Left cardiac atrium (tissue), 4 donors: Measurements from ENCODE around the gene CCDC6. TPM values are rescaled to one million over a fixed set of nuclear protein-coding genes. Genes with fewer than 3 reads are reported as not detected.
A peak's percentile ranks its signal among the peaks of the same experiment; 100 is the strongest.
"Not testable (repeated sequence)": the region's sequence is repeated elsewhere in the genome, so short reads cannot be mapped to it uniquely, and the experiment has no call there.

Experiments
- ATAC-seq, 2 donors: fragments of 200-7000 bp; cut with Tn5 transposase; one replicate each; pipeline ENCODE4 v1.9.1; 2020; ENCODE audit warnings: mild to moderate bottlenecking in 2 of 2, moderate library complexity in 2 of 2
- DNase-seq: peaks from one replicate; pipeline ENCODE4 v3.0.0-alpha.2; 2020
- intact Hi-C, 2 donors: fragments of 100-400 bp; cut with DNase I; formaldehyde crosslinking; loops; one replicate each; pipeline versions ENCODE4 v1.14.1 to v1.15.1; 2022 to 2023
- long read RNA-seq: library from polyadenylated mRNA; unstranded; transcript quantifications from one replicate; pipeline ENCODE4 v2.0.0, GENCODE V29; 2021
- total RNA-seq, 2 donors: library from RNA; stranded (reverse); fragmentation: NEBNext Ultra II Directional; extraction: Animal tissue kit (Norgen Biotek cat#: 25700); gene quantifications; one replicate each; pipeline ENCODE4 v1.2.1, GENCODE V29; 2021
- donor health status: DM: no; HTN: yes; CAD: no.
- donor health status: DM: no; HTN: yes; CAD: no; lungs with severe emphysema.
- donor health status: DM: yes; HTN: yes; CAD: no.
- donor health status: Dilated cardiomyopathy.

CCDC6 gene
- 10 to 100 TPM; 21.0 to 24.3 TPM for total RNA-seq
- long read RNA-seq, full-length matches to known transcripts: 6 of 12 reads
- long read RNA-seq, partial matches to known transcripts: 3 of 12 reads
- long read RNA-seq, other reads (novel, unspliced or antisense): 3 of 12 reads

DNA sequence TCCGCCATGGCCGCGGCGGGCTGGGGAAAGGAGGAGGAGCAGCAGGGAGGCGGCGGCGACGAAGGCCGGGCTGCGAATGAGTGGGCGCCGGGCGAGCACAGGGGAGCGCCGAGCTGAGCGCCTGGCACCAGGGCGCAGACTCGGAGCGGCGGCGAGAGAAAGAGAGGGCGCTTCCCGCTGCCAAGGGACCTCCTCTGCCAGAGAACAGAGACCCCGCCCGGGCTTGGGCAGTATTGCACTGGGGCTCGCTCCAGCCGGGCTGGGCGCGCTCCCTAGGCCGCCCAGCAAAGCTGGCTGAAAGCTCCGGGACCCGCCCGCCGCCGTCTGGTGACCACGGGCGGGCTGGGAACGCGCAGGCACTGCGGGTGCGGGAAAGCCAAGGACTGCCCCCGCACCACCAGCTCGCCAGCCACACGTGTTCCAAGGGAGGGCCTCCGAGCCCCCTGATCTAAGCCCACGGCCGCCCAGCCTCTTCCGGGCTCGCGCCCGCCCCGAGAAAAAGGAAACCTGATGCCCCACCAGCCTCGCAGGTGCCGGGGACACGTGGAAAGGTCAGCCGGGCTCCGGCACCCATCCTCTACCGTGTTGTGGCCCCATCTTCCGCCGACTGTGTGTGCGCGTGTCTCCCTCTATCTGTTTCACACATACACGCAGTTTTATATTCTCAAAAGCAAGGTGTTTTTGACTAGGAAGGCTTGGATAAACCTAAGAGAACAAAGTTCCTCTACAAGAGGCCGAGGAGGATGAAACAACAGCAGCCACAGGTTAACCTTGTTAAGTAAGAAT, at the start of gene CCDC6:
TSS of gene CCDC6 (minus strand) at position 140 of the 786 bp plus-strand sequence. CDS start at position 8, 132 bp downstream.
- ATAC-seq (peak; percentile 96), DNase-seq (peak; percentile 96)
- intact Hi-C loops: loop anchor here in 1 of 2 donors (5.0 kb wide), 2 partner anchors 39 to 279 kb away; no protein-coding TSS in a partner anchor

DNA sequence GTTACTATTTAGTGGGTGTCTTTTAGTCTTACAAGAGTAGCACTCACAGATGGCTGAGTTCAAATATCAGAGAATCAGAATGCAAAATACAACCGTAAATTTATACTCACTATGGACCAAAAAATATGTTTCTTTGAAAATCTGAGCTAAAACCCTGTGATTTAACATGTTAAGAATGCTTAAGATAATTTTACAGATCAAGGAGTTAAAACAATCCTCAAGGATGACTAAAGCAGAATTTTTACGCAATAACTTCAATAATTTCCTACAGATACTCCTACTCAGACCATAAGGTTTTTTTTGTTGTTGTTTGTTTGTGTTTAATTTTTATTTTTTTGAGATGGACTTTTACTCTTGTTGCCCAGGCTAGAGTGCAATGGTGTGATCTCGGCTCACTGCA, 47.9 kb upstream of the CCDC6 start:
- no peak for ATAC-seq
- no peak for DNase-seq
- intact Hi-C loops: no loop called here

DNA sequence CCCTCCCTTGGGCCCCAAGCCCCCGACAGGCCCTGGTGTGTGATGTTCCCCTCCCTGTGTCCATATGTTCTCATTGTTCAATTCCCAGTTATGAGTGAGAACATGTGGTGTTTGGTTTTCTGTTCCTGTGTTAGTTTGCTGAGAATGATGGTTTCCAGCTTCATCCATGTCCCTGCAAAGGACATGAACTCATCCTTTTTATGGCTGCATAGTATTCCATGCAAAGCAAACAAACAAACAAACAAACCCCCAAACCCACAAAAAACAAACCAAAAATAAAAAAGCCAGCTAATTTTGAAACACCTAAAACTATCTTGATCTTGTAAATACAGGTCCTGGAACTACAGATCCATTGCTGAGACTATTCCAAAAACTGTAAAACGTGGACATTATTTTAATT, 47.4 kb upstream of the CCDC6 start:
- intact Hi-C loops, ATAC-seq, DNase-seq: not testable (repeated sequence)

DNA sequence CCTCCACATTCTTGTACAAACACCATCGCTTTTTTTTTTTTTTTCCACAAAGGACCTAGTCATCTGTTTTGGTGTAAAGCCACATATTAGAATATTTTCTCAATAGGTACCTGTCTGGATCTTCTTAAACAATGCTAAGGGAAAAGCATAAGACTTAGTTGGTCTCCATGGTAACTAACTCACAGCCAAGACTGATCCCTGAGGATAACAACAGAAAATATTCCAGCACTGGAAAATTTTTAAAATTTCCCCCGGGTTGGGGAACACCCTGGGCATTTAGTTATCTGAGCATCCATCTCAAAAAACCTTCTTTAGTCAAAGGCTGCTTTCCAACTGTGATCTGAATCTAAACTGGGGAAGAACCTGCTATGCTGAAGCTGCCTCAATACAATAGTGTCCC, 43.7 kb upstream of the CCDC6 start:
- ATAC-seq (no peak), DNase-seq (no peak)
- intact Hi-C loops: no loop called here

DNA sequence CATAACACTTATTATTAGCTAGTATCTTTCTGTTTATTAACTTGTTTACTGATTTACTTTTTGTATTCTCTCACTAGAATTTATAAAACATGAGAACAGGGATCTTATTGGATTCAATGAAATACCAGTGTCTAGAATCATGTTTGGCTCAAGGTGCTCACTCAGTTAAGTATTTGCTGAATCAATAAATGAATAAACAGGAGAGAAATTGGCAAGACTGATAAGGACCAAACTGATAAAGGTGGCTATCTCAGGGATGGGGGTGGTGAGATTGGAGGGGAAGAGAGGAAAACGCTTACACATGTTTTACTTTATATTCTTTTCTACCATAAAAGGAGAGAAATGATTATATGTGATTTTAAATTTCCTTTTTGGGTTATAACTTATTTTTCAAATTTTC, 43.3 kb upstream of the CCDC6 start:
- no peak for DNase-seq
- no peak for ATAC-seq
- intact Hi-C loops: no loop called here

DNA sequence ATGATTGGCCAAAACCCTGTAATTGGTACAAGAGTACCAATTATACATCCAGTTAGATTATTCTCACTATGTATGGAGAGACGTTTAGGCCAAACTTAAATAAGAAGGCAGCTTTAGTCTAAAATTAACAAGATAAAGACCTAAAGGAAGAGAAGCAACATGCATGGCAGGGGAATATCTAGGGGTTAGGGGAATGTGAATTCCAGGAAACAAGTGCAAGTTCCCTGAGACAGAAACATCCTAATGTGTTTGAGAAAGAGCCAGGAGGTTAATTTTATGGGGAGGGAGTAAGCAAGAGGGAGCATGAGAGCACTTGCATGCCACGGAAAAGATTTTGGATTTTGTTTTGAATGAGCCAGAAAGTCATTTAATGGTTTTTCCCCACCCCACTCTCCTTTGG, 39.6 kb upstream of the CCDC6 start:
- ATAC-seq: no peak
- DNase-seq: no peak
- intact Hi-C loops: no loop called here

DNA sequence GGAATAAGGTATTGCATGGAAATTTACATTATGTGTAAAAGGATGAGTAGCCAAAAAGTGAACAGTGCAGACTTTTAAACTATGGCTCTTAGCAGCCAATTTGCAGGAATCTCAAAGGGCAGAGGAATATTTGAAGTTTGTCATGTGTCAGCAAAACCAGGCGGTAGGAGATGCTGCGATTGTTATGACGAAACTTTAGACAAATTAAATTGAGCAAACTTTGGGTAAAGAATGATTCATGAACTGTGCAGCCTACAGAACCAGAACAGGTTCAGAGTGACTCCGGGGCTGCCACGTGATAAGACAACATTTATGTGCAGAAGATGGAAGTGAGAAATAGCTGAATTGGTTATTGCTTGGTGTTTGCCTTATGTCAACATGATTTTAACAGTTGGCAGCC, 39.2 kb upstream of the CCDC6 start:
- intact Hi-C loops: no loop called here
- ATAC-seq (no peak), DNase-seq (no peak)

DNA sequence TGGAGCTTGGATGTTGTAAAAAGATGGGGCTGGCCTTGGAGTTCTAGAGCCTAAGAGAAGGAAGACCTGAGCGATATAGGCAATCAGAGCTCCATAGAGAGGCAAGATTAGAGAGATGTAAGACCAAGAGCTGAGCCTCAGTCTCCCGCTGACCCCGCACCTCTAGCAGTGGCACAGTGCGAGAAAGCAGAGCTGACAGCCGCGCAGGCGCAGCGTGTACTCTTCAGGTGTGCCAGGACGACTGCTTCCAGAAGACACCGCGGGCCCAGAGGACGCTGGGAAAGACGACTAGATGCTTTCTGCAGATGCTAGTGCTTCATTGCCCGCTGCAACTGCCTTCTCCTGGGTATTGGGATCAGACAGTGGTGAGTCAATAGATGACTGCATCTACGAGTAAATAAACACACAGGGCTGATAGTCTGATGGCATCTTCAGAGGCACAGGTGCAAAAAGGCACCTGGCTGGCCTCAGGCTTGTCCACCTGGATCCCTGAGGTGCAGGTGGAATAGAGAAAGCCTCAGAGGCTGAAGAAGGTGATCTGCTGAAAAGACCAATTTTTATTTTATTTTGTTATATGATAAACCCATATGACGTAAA, 38.1 kb upstream of the CCDC6 start:
- intact Hi-C loops: no loop called here
- ATAC-seq: no peak
- no peak for DNase-seq

DNA sequence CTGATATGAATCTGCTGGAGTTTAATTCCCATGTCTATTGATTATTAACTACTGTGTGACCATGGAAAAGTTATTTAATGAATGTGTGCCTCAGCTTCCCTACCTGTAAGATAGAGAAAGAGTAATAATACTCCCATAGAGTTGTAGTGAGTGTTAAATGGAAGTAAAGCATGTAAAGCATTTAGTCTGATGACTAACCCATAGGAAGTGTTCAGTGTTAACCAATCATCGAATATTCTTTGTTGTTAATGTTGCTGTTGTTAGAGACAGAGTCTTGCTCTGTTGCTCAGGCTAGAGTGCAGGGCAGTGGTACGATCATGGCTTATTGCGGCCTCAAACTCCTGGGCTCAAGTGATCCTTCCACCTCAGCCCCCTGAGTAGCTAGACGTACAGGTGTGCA, 36.2 kb upstream of the CCDC6 start:
- ATAC-seq (no peak), DNase-seq (no peak)
- intact Hi-C loops: no loop called here

DNA sequence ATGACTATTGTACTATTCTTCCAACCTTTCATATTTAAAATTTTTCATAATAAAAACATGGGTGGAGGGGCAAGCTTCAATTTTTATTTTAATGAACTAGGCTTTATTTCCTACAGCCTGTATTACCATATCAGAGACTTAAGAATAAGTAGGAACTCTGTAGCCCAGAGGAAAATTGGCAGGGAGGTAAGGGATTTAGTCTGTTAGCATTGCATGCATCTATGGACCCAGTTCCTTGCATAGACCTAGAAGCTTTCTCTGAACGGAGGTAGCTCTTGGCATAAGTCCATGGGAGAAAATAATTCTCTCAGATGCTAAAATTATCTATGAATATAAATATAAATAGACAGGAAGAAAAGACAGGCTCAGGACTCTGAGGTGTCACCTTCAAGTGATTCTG, 31.4 kb upstream of the CCDC6 start:
- DNase-seq (no peak), ATAC-seq (no peak)
- intact Hi-C loops: no loop called here

DNA sequence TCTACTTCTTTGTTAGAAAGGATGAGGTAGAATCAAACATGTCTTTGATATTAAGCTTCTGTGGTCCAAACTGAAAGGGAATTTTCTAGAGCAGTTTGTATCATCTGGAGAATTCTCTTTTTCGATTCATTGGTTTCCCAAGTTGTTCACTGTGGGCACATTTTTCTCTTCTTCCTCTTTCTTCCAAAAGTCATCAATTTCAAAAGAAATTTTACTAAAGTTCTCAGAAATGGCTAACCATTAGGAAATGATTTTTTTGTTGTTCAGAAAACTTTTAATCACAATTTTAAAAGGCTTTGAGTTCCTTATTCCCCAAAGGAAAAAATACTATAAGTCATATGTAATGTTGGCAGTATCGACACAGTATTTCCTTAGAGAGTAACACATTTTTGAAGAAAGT, 28.3 kb upstream of the CCDC6 start:
- DNase-seq: no peak
- ATAC-seq: no peak
- intact Hi-C loops: no loop called here

DNA sequence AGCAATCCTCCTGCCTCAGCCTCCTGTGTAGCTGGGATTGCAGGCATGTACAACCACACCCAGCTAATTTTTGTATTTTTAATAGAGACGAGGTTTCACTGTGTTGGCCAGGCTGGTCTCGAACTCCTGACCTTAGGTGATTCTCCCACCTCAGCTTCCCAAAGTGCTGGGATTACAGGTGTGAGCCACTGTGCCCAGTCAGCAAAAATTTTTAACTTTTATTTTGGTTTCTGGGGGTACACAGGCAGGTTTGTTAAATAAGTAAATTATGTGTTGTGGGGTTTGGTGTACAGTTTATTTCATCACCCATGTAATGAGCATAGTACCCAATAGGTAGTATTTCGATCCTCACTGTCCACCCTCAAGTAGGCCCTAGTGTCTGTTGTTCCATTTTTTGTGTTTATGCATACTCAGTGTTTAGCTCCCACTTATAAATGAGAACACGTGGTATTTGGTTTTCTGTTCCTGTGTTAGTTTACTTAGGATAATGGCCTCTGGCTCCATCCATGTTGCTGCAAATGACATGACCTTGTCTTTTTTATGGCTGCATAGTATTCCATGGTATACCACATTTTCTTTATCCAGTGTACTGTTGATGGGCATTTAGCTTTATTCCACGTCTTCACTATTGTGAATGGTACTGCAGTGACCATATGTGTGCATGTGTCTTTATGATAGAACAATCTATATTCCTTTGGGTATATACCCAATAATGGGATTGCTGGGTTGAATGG, 24.6 kb upstream of the CCDC6 start:
- intact Hi-C loops, ATAC-seq, DNase-seq: not testable (repeated sequence)

DNA sequence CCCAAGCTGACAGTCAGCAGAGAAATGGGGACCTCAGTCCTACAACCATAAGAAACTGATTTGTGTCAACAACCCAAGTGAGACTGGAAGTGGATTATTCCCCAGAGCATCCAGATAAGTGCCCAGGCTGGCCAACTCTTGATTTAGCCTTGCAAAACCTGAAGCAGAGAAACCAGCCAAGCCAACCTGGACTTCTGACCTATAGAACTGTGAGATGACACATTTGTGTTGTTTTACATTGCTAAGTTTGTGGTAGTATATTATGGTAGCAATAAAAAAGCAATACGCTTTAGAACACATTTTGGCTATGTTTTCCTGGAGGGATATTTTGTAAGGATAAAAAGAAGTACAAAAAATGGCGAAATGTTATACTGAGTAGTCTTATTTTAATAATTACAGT, 19.7 kb upstream of the CCDC6 start:
- no peak for DNase-seq
- intact Hi-C loops: no loop called here
- ATAC-seq: no peak

DNA sequence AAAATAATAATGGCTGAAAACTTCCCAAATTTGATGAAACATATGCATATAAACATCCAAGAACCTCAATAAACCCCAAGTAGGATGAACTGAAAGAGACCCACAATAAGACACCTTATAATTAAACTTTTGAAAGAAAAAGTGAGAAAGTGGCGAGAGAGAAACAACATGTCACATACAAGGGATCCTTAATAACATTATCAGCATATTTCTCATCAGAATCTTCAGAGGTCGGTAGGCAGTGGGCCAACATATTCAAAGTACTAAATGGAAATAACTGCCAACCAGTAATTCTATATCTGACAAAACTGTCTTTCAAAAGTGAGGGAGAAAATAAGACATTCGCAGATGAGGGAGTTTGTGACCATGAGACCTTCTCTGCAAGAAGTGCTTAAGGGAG, 16.6 kb upstream of the CCDC6 start:
- DNase-seq: no peak
- ATAC-seq: no peak
- intact Hi-C loops: no loop called here

DNA sequence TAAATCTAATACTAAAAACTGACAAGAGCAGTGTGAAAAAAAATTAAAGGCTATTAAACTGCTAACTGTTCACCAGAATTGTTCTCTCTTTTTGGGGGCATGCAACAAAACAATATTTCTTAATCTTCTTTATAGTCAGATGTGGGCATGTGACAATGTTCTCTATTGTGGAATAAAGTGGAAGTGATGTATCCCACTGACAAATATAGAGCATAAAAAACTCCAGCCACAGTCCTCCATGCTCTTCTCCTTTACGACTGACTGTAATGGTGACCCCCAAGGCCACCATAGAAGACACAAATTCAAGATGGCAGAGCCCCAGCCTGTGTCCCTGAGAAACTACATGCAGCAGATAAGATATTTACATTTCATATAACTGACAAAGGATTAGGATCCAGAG, 11.6 kb upstream of the CCDC6 start:
- intact Hi-C loops: no loop called here

DNA sequence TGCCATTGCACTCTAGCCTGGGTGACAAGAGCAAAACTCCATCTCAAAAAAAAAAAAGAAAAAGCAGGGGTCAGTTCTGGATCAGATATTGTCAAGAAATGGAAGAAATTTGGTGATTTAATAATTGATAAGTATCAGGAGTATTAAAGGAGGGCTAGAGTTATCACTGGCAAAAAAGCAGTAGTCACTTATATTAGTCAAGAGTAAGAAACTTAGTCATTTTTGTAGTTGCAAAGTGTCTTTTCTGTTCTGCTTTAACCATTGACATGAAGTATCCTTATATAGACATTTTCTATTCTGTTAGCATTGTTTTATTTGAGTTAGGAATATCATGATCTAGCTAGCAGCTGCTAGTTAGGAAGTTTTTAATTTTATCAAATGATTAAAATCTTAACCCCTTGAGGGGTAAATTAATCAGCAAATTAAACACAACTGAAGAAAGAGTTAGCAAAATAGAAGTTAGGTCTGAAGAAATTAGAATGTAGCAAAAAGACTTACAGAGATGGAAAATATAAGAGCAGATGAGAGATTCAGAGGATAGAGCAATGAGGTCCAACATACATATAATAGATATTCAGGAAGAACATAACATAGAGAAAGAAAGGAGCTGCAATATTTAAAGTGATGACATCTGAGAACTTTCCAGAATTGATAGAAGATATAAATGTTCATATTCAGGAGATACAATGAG, 7.3 kb upstream of the CCDC6 start:
- intact Hi-C loops: no loop called here

More for the DNA sequence above, 11.6 kb upstream of the CCDC6 start:
- ATAC-seq: no peak
- DNase-seq: no peak

DNA sequence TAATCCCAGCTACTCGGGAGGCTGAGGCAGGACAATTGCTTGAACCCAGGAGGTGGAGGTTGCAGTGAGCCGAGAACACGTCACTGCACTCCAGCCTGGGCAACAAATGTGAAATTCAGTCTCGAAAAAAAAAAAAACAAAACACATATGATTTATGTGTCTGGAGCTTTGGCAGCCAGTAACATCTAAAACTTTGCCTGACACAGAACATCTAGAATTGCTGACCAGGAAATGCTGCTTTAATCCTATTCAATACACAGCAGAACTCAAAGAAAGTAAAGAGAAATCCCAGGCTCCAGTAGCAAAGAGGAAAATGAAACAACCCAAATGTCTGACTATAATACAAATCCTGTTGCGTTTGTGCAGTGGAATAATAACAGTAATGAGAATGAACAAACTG, 4.5 kb upstream of the CCDC6 start:
- no peak for ATAC-seq

More for the DNA sequence above, 7.3 kb upstream of the CCDC6 start:
- DNase-seq (no peak), ATAC-seq (no peak)

DNA sequence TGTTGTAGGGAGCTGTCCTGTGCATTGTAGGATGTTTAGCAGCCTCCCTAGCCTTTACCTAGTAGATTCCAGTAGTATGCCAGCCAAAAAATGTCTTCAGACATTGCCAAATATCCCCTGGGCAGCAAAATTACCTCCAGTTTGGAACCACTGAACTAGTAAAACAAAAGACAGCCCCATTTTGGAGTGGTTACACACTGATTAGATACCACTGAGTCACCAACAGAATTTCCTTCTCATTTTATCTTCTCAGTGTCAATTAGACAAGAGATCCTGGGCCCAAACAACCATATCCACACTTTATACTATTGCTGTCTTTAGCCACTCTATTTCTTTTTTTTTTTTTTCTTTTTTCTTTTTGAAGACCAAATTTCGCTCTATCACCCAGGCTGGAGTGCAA, 3.5 kb upstream of the CCDC6 start:
- DNase-seq (no peak), ATAC-seq (no peak)
- intact Hi-C loops: loop anchor here in 1 of 2 donors (5.0 kb wide), 2 partner anchors 43 to 283 kb away; no protein-coding TSS in a partner anchor

More for the DNA sequence above, 4.5 kb upstream of the CCDC6 start:
- intact Hi-C loops: no loop called here
- no peak for DNase-seq

DNA sequence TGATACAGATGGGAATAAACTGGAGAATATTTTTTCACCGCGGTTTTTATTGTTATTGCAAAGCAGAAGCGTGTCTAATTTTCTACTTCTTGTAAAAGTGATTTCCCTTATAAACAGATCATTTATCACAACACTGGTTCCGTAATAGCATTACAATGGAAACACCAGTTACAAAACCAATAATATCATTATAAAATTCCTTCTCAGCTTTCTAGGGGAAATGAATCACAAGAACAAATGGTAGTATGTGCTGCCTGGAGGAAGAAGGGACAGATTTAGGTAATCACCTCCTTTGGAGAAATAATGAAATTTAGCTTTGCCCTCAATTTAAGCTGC, 2.4 kb upstream of the CCDC6 start:
- DNase-seq: no peak
- intact Hi-C loops: loop anchor here in 1 of 2 donors (5.0 kb wide), 2 partner anchors 41 to 281 kb away; no protein-coding TSS in a partner anchor
- no peak for ATAC-seq
